HepG2 (cell line): ENCODE data around the gene TRIM54. TPM values are rescaled to one million over a fixed set of nuclear protein-coding genes. Genes with fewer than 3 reads are reported as not detected.

Source experiments
- CENPX ChIP-seq: sonication (generic); formaldehyde crosslinking; IDR thresholded peaks from 2 replicates; pipeline ENCODE4 v1.9.0; 2021; ENCODE audit warnings: mild to moderate bottlenecking, missing genetic modification reagents, moderate library complexity
- FOXA3 ChIP-seq: IDR thresholded peaks from 2 replicates; pipeline ENCODE4 v1.6.1; 2016; ENCODE audit warnings: missing genetic modification reagents, missing compliant biosample characterization
- GATAD1 ChIP-seq: IDR thresholded peaks from 2 replicates; pipeline ENCODE4 v1.6.1; 2016; ENCODE audit warnings: missing genetic modification reagents, missing compliant biosample characterization
- HNRNPL ChIP-seq: fragments of 200-400 bp; formaldehyde crosslinking; IDR thresholded peaks from 2 replicates; pipeline ENCODE4 v1.6.1; 2017; ENCODE audit warnings: mild to moderate bottlenecking, low read depth, low read length
- HOXA7 ChIP-seq: sonication (generic); formaldehyde crosslinking; IDR thresholded peaks from 2 replicates; pipeline ENCODE4 v1.8.1; 2022; ENCODE audit warnings: mild to moderate bottlenecking, missing genetic modification reagents, moderate library complexity
- KDM6A ChIP-seq: IDR thresholded peaks from 2 replicates; pipeline ENCODE4 v1.6.1; 2016; ENCODE audit warnings: low read depth
- RXRA ChIP-seq: sonication (generic); formaldehyde crosslinking; IDR thresholded peaks from 2 replicates; pipeline ENCODE4 v1.5.1; 2020; ENCODE audit warnings: missing genetic modification reagents
- YY1 ChIP-seq: IDR thresholded peaks from 2 replicates; pipeline ENCODE4 v1.6.1; 2011; ENCODE audit warnings: low read length, low read depth, moderate library complexity, mild to moderate bottlenecking; ENCODE audit not compliant: insufficient read depth, insufficient replicate concordance
- ZFP90 ChIP-seq: sonication (generic); formaldehyde crosslinking; IDR thresholded peaks from 2 replicates; pipeline ENCODE4 v1.8.0; 2022; ENCODE audit warnings: missing genetic modification reagents, mild to moderate bottlenecking, inconsistent platforms, borderline replicate concordance
- ZNF44 ChIP-seq: sonication (generic); formaldehyde crosslinking; IDR thresholded peaks from 2 replicates; pipeline ENCODE4 v1.5.1; 2020; ENCODE audit warnings: mild to moderate bottlenecking, missing genetic modification reagents
- polyA plus RNA-seq, 8 experiments: library from polyadenylated mRNA; depleted of rRNA in 3 of 8; stranded (reverse) in 7 of 8; unstranded in 1 of 8; fragments of >200 nt; fragmentation: Illumina TruSeq in 4 of 8; extraction: Trizol in 4 of 8; gene quantifications; 2 replicates each; pipeline versions ENCODE4 v1.2.1 to v1.2.3, GENCODE V29; 2011 to 2016; ENCODE audit warnings: low read depth in 4 of 8, missing spikeins in 1 of 8, mixed read lengths in 1 of 8; ENCODE audit not compliant: insufficient read depth in 1 of 8
- total RNA-seq, 5 experiments: library from RNA; depleted of rRNA; stranded (reverse); fragments of >200 nt; fragmentation: Illumina TruSeq; extraction: Trizol; gene quantifications; 2 replicates each; pipeline ENCODE4 v1.2.3, GENCODE V29; 2016; ENCODE audit warnings: low read depth in 1 of 5
- TF ChIP-seq, protein P1 (sequence below): sonication (generic); formaldehyde crosslinking; conservative IDR thresholded peaks from 2 replicates; pipeline ENCODE4 v1.8.0; 2022; ENCODE audit warnings: low read depth, missing genetic modification reagents
- TF ChIP-seq, protein P2 (sequence below): sonication (generic); formaldehyde crosslinking; IDR thresholded peaks from 2 replicates; pipeline ENCODE4 v1.5.1; 2020; ENCODE audit warnings: mild to moderate bottlenecking, missing genetic modification reagents, borderline replicate concordance
- TF ChIP-seq, protein P3 (sequence below), 2 experiments: sonication (generic) in 1 of 2; formaldehyde crosslinking in 1 of 2; IDR thresholded peaks; 2 replicates each; pipeline versions ENCODE4 v1.4.0 to v1.6.1; 2016 to 2020; ENCODE audit warnings: borderline replicate concordance in 1 of 2, low read depth in 1 of 2, mild to moderate bottlenecking in 1 of 2, missing genetic modification reagents in 1 of 2
- TF ChIP-seq, protein P4 (sequence below): sonication (generic); formaldehyde crosslinking; conservative IDR thresholded peaks from 2 replicates; pipeline ENCODE4 v1.4.0; 2020; ENCODE audit warnings: missing genetic modification reagents

TRIM54 gene
- total and polyA plus RNA-seq, 2 of the 13 experiments (the other 11 are each of a cell fraction or from before 2014, with no cell fraction given) = 0.07 to 0.13 TPM

DNA sequence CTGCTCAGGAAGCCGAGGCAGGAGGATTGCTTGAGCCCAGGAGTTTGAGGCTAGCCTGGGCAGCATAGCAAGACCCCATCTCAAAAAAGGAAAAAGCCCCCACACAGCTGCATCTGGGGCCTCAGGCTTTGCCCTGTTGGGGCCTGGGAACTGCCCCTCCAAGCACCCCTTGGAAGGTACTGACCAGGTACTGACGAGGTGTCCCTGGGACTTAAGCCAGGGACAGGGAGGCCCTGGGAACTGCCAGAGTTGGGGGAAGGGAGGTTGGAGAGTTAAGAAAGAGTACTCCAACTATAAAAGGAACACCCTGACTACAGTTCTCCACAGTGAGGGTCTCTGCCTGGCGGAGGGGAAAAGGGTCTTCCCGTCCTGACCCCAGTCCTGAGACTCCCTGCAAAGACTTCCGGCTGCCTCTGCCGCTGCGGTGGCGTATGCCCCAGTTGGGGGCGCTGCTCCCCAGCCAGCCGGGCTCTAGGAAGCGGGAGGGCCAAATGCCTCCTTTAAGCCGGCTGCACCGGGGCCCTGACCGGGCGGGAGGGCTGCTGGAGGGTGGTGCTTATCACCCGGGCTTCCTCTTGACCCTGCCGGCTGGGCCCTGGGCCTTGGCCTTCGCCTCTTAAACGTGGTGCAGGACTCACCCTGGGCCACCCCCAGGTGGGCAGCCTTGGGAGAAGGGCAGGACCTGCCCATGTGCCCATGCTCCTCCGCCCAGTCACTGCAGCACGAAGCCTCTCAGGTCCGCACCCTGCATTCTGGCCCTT lies 32.2 kb upstream of the TRIM54 start (continued):
- TF ChIP-seq, protein P1, sequence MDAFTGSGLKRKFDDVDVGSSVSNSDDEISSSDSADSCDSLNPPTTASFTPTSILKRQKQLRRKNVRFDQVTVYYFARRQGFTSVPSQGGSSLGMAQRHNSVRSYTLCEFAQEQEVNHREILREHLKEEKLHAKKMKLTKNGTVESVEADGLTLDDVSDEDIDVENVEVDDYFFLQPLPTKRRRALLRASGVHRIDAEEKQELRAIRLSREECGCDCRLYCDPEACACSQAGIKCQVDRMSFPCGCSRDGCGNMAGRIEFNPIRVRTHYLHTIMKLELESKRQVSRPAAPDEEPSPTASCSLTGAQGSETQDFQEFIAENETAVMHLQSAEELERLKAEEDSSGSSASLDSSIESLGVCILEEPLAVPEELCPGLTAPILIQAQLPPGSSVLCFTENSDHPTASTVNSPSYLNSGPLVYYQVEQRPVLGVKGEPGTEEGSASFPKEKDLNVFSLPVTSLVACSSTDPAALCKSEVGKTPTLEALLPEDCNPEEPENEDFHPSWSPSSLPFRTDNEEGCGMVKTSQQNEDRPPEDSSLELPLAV (CRISPR knock-in tag) = no peak
- TF ChIP-seq KDM6A (CRISPR knock-in tag) = no peak
- TF ChIP-seq FOXA3 (CRISPR knock-in tag) = peak; percentile 52
- TF ChIP-seq, protein P2, sequence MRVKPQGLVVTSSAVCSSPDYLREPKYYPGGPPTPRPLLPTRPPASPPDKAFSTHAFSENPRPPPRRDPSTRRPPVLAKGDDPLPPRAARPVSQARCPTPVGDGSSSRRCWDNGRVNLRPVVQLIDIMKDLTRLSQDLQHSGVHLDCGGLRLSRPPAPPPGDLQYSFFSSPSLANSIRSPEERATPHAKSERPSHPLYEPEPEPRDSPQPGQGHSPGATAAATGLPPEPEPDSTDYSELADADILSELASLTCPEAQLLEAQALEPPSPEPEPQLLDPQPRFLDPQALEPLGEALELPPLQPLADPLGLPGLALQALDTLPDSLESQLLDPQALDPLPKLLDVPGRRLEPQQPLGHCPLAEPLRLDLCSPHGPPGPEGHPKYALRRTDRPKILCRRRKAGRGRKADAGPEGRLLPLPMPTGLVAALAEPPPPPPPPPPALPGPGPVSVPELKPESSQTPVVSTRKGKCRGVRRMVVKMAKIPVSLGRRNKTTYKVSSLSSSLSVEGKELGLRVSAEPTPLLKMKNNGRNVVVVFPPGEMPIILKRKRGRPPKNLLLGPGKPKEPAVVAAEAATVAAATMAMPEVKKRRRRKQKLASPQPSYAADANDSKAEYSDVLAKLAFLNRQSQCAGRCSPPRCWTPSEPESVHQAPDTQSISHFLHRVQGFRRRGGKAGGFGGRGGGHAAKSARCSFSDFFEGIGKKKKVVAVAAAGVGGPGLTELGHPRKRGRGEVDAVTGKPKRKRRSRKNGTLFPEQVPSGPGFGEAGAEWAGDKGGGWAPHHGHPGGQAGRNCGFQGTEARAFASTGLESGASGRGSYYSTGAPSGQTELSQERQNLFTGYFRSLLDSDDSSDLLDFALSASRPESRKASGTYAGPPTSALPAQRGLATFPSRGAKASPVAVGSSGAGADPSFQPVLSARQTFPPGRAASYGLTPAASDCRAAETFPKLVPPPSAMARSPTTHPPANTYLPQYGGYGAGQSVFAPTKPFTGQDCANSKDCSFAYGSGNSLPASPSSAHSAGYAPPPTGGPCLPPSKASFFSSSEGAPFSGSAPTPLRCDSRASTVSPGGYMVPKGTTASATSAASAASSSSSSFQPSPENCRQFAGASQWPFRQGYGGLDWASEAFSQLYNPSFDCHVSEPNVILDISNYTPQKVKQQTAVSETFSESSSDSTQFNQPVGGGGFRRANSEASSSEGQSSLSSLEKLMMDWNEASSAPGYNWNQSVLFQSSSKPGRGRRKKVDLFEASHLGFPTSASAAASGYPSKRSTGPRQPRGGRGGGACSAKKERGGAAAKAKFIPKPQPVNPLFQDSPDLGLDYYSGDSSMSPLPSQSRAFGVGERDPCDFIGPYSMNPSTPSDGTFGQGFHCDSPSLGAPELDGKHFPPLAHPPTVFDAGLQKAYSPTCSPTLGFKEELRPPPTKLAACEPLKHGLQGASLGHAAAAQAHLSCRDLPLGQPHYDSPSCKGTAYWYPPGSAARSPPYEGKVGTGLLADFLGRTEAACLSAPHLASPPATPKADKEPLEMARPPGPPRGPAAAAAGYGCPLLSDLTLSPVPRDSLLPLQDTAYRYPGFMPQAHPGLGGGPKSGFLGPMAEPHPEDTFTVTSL (CRISPR knock-in tag) = no peak; the same call in 1 of the 2 replicates
- TF ChIP-seq CENPX (CRISPR knock-in tag) = no peak
- peak; percentile 74; the same call in 1 of the 2 replicates for TF ChIP-seq ZFP90 (CRISPR knock-in tag)
- TF ChIP-seq HOXA7 (CRISPR knock-in tag) = no peak
- peak; percentile 50 for TF ChIP-seq GATAD1
- no peak for TF ChIP-seq ZNF44 (CRISPR knock-in tag)
- TF ChIP-seq, protein P3, sequence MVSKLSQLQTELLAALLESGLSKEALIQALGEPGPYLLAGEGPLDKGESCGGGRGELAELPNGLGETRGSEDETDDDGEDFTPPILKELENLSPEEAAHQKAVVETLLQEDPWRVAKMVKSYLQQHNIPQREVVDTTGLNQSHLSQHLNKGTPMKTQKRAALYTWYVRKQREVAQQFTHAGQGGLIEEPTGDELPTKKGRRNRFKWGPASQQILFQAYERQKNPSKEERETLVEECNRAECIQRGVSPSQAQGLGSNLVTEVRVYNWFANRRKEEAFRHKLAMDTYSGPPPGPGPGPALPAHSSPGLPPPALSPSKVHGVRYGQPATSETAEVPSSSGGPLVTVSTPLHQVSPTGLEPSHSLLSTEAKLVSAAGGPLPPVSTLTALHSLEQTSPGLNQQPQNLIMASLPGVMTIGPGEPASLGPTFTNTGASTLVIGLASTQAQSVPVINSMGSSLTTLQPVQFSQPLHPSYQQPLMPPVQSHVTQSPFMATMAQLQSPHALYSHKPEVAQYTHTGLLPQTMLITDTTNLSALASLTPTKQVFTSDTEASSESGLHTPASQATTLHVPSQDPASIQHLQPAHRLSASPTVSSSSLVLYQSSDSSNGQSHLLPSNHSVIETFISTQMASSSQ (IDR thresholded peaks at IDR 0.05; ENCODE audit: low read depth) = no peak
- TF ChIP-seq, protein P3 (CRISPR knock-in tag; IDR thresholded peaks at IDR 0.05; ENCODE audit: borderline replicate concordance) = no peak
- peak; percentile 73 for TF ChIP-seq YY1
- TF ChIP-seq, protein P4, sequence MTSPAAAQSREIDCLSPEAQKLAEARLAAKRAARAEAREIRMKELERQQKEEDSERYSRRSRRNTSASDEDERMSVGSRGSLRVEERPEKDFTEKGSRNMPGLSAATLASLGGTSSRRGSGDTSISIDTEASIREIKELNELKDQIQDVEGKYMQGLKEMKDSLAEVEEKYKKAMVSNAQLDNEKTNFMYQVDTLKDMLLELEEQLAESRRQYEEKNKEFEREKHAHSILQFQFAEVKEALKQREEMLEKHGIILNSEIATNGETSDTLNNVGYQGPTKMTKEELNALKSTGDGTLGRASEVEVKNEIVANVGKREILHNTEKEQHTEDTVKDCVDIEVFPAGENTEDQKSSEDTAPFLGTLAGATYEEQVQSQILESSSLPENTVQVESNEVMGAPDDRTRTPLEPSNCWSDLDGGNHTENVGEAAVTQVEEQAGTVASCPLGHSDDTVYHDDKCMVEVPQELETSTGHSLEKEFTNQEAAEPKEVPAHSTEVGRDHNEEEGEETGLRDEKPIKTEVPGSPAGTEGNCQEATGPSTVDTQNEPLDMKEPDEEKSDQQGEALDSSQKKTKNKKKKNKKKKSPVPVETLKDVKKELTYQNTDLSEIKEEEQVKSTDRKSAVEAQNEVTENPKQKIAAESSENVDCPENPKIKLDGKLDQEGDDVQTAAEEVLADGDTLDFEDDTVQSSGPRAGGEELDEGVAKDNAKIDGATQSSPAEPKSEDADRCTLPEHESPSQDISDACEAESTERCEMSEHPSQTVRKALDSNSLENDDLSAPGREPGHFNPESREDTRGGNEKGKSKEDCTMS (CRISPR knock-in tag) = no peak
- TF ChIP-seq HNRNPL = peak; percentile 89
- TF ChIP-seq RXRA = peak; percentile 73
